ENCODE data around the gene PRPSAP2. TPM values are rescaled to one million over a fixed set of nuclear protein-coding genes. Genes with fewer than 3 reads are reported as not detected.

PRPSAP2 gene
- total and polyA plus RNA-seq, 9 donors = 21.9 to 32.1 (median 25.5) TPM

DNA sequence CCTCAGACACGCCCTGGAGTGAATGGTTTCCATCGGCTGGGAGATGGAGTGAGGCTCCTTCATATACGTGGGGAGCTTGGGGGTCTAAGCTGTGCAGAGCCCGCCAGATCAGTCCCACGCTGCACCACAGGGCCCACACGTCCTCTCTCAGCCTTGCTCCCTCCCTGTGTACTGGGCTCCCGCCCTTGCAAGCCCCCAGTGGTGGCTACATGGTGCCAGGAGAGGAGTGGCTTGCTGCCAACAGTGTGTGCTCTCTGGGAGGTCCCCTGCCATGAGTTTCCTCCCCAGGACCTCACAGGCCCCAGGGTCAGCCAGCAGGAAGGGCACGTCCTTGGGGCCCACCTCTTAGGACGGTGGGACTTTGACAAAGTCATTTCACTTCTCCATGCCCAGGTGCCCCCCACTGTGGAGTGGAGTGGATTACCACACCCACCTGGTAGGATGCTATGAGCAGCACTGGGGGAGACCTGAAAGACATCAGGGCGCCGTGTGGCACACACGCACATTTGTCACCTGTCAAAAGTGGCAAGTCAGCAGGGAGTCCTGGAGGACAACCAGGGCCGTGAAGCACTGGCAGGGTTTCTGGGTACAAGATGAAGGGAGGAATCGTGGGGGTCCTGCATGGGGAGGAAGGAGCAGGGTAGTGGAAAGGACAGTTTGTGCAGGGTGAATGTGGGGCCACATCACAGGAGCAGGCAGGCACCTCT is 107.8 kb downstream of the PRPSAP2 start:
- no peaks in the 10 kb centered on the region for H3K36me3 ChIP-seq (ENCODE audit: control insufficient read depth, insufficient read depth, low read length)
- no peak overlapping the region for H3K27ac ChIP-seq (ENCODE audit: low read length)
- no peaks in the 10 kb centered on the region for H3K9me3 ChIP-seq (replicated peaks; ENCODE audit: control insufficient read depth, low read depth, low read length)
- no peak overlapping the region for H3K4me3 ChIP-seq (ENCODE audit: low read length)
- H3K4me1 ChIP-seq (ENCODE audit: control insufficient read depth, insufficient read depth, low read length) = peaks cover 28% of the 10 kb centered on the region
- no peaks in the 10 kb centered on the region for H3K27me3 ChIP-seq (ENCODE audit: control insufficient read depth, insufficient read depth, low read length)
- no peak for DNase-seq
- WGBS (ENCODE audit: insufficient coverage) = 74% methylated on average over 9 of the region's 14 CpGs

DNA sequence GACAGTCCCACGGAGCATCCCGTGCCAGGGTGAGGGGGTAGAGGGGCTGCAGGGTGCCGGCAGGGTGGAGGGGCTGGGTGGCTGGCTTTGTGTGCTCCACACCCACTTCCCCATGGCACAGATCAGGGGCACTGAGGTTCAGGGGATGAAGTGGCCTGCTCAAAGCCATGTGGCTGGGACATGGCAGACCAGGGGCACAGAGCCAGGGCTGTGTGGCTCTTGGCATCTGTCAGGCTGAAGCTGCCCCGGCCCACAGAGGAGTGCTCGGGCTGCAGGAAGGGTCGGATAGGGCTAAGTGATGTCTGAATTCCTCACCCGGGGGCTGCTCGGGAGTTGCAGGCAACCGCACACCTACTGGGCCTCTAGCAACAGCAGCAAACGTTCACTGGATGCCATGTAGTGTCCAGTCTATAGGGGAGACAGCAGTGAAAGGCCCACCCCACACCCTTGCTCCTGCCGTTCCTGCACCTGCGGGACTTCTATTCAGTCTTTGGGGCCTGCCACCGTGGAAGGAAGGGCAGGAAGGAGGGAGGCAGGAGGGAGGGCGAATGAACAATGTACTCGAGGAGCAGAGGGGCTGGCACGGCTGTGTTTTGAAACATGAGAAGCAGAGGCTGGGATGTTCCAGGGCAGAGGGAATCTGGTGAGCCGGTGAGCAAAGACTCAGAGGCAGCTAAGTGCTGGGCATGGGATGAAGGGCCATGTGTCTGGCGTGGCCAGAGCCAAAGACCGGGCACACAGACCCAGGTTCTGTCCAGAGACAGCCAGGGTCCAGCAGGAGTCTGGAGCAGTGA is 109.1 kb downstream of the PRPSAP2 start:
- H3K9me3 ChIP-seq (replicated peaks; ENCODE audit: control insufficient read depth, low read depth, low read length) = no peaks in the 10 kb centered on the region
- no peak overlapping the region for H3K4me3 ChIP-seq (ENCODE audit: low read length)

GRCh38 chr17:18967916-18968315 is 110.0 kb downstream of the PRPSAP2 start:
- no peaks in the 10 kb centered on the region for H3K9me3 ChIP-seq (replicated peaks; ENCODE audit: control insufficient read depth, low read depth, low read length)
- DNase-seq = no peak
- no peaks in the 10 kb centered on the region for H3K36me3 ChIP-seq (ENCODE audit: control insufficient read depth, insufficient read depth, low read length)
- H3K27me3 ChIP-seq (ENCODE audit: control insufficient read depth, insufficient read depth, low read length) = no peaks in the 10 kb centered on the region
- WGBS (ENCODE audit: insufficient coverage) = 54% methylated on average over 2 of the region's 4 CpGs
- H3K27ac ChIP-seq (ENCODE audit: low read length) = no peak overlapping the region
- no peak overlapping the region for H3K4me3 ChIP-seq (ENCODE audit: low read length)
- peaks cover 22% of the 10 kb centered on the region for H3K4me1 ChIP-seq (ENCODE audit: control insufficient read depth, insufficient read depth, low read length)

More for the DNA sequence above, 109.1 kb downstream of the PRPSAP2 start:
- 49% methylated on average over 16 of the region's 19 CpGs for WGBS (ENCODE audit: insufficient coverage)
- DNase-seq = peak; percentile 43
- H3K27ac ChIP-seq (ENCODE audit: low read length) = no peak overlapping the region
- no peaks in the 10 kb centered on the region for H3K27me3 ChIP-seq (ENCODE audit: control insufficient read depth, insufficient read depth, low read length)
- H3K4me1 ChIP-seq (ENCODE audit: control insufficient read depth, insufficient read depth, low read length) = peaks cover 22% of the 10 kb centered on the region
- no peaks in the 10 kb centered on the region for H3K36me3 ChIP-seq (ENCODE audit: control insufficient read depth, insufficient read depth, low read length)

DNA sequence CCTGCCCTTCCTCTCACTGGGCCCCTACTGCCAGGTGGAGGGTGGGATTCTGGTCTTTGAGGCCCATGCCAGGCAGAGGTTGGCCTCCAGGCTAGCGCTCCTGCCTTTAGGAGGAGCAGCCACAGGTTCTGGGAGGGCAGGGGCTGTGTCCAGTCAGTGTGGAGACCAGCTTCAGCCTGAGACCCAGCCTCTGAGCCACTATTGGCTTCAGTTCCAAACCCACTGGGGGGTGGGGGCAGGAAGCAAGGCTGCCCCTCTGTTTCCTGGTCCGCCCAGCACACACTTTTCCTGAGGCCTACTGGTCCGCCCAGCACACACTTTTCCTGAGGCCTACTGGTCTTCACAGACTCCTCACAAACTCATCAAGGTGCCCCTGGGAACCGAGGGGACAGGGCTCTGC is 110.4 kb downstream of the PRPSAP2 start:
- Histone ChIP-seq H3K27me3 (ENCODE audit: control insufficient read depth, insufficient read depth, low read length) (no peaks in the 10 kb centered on the region), H3K4me1 (ENCODE audit: control insufficient read depth, insufficient read depth, low read length) (peaks cover 22% of the 10 kb centered on the region), H3K4me3 (ENCODE audit: low read length) (no peak overlapping the region), H3K27ac (ENCODE audit: low read length) (no peak overlapping the region), H3K9me3 (replicated peaks; ENCODE audit: control insufficient read depth, low read depth, low read length) (no peaks in the 10 kb centered on the region), H3K36me3 (ENCODE audit: control insufficient read depth, insufficient read depth, low read length) (no peaks in the 10 kb centered on the region)
- 61% methylated on average over 3 of the region's 4 CpGs for WGBS (ENCODE audit: insufficient coverage)
- DNase-seq = peak; percentile 19

- no peaks in the 10 kb centered on the region for H3K27me3 ChIP-seq (ENCODE audit: control insufficient read depth, insufficient read depth, low read length)
- no peak overlapping the region for H3K4me3 ChIP-seq (ENCODE audit: low read length)
- H3K4me1 ChIP-seq (ENCODE audit: control insufficient read depth, insufficient read depth, low read length) = peaks cover 22% of the 10 kb centered on the region
- 74% methylated on average over 16 of the region's 23 CpGs for WGBS (ENCODE audit: insufficient coverage)
- no peaks in the 10 kb centered on the region for H3K9me3 ChIP-seq (replicated peaks; ENCODE audit: control insufficient read depth, low read depth, low read length)
- no peak overlapping the region for H3K27ac ChIP-seq (ENCODE audit: low read length)
- no peak for DNase-seq
- H3K36me3 ChIP-seq (ENCODE audit: control insufficient read depth, insufficient read depth, low read length) = no peaks in the 10 kb centered on the region
Measured at GRCh38 chr17:18968945-18969887, 111.3 kb downstream of the PRPSAP2 start.

GRCh38 chr17:18970582-18971480 is 112.9 kb downstream of the PRPSAP2 start:
- Histone ChIP-seq H3K27me3 (ENCODE audit: control insufficient read depth, insufficient read depth, low read length) (no peaks in the 10 kb centered on the region), H3K27ac (ENCODE audit: low read length) (no peak overlapping the region), H3K36me3 (ENCODE audit: control insufficient read depth, insufficient read depth, low read length) (no peaks in the 10 kb centered on the region), H3K4me3 (ENCODE audit: low read length) (no peak overlapping the region), H3K4me1 (ENCODE audit: control insufficient read depth, insufficient read depth, low read length) (peaks cover 22% of the 10 kb centered on the region), H3K9me3 (replicated peaks; ENCODE audit: control insufficient read depth, low read depth, low read length) (no peaks in the 10 kb centered on the region)
- DNase-seq = no peak
- WGBS (ENCODE audit: insufficient coverage) = 87% methylated on average over 21 of the region's 28 CpGs

- Histone ChIP-seq H3K27me3 (ENCODE audit: control insufficient read depth, insufficient read depth, low read length) (no peaks in the 10 kb centered on the region), H3K4me1 (ENCODE audit: control insufficient read depth, insufficient read depth, low read length) (peaks cover 22% of the 10 kb centered on the region), H3K27ac (ENCODE audit: low read length) (no peak overlapping the region), H3K4me3 (ENCODE audit: low read length) (no peak overlapping the region), H3K9me3 (replicated peaks; ENCODE audit: control insufficient read depth, low read depth, low read length) (no peaks in the 10 kb centered on the region), H3K36me3 (ENCODE audit: control insufficient read depth, insufficient read depth, low read length) (no peaks in the 10 kb centered on the region)
- 60% methylated on average over 1 of the region's 7 CpGs for WGBS (ENCODE audit: insufficient coverage)
- no peak for DNase-seq
Measured at GRCh38 chr17:18971801-18972200, 113.9 kb downstream of the PRPSAP2 start.

DNA sequence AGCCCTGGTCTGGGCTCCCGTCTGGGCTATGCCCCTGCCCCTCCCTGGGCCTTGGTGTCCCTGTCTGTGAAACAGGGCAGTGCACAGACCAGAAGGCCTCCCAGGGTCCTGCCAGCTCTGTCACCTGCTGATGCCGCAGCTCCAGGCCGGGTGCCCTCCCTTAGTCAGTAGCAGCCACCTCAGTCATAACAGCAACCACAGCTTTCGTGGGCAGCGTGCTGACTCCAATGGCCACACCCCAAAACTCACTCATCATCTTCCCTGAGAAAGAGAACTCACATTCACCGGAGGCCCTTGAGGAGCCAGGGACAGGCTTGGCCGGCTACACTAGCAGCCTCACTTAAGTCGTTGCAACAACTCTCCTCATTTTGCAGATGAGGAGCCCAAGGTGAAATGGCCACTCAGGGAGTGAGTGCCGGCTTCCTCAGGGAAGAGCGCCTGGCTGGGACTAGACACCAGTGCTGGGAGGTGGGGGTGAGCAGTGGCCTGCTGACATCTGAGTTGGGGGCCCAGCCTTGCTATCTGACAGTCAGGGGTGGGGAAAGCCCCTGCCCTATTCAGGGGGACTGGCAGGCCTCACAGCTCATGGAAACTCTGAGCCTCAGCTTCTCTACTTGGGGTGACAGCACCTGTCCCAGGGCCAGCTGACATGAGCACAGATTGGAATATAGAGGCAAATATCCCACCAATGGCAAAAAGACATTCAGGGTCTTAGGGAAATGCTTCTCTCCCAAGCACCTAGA is 116.6 kb downstream of the PRPSAP2 start:
- H3K4me1 ChIP-seq (ENCODE audit: control insufficient read depth, insufficient read depth, low read length) = no peaks in the 10 kb centered on the region
- 75% methylated on average over 10 of the region's 10 CpGs for WGBS (ENCODE audit: insufficient coverage)
- no peak for DNase-seq
- H3K36me3 ChIP-seq (ENCODE audit: control insufficient read depth, insufficient read depth, low read length) = no peaks in the 10 kb centered on the region
- H3K9me3 ChIP-seq (replicated peaks; ENCODE audit: control insufficient read depth, low read depth, low read length) = no peaks in the 10 kb centered on the region
- no peak overlapping the region for H3K4me3 ChIP-seq (ENCODE audit: low read length)
- no peak overlapping the region for H3K27ac ChIP-seq (ENCODE audit: low read length)
- H3K27me3 ChIP-seq (ENCODE audit: control insufficient read depth, insufficient read depth, low read length) = no peaks in the 10 kb centered on the region

GRCh38 chr17:18975597-18975996 is 117.7 kb downstream of the PRPSAP2 start:
- Histone ChIP-seq H3K36me3 (ENCODE audit: control insufficient read depth, insufficient read depth, low read length) (no peaks in the 10 kb centered on the region), H3K27me3 (ENCODE audit: control insufficient read depth, insufficient read depth, low read length) (no peaks in the 10 kb centered on the region), H3K4me3 (ENCODE audit: low read length) (no peak overlapping the region), H3K27ac (ENCODE audit: low read length) (no peak overlapping the region), H3K4me1 (ENCODE audit: control insufficient read depth, insufficient read depth, low read length) (no peaks in the 10 kb centered on the region), H3K9me3 (replicated peaks; ENCODE audit: control insufficient read depth, low read depth, low read length) (no peaks in the 10 kb centered on the region)
- no peak for DNase-seq
- WGBS (ENCODE audit: insufficient coverage) = 85% methylated on average over 13 of the region's 13 CpGs
